H9 (cell line): ENCODE data around the gene BCORL1. TPM values are rescaled to one million over a fixed set of nuclear protein-coding genes. Genes with fewer than 3 reads are reported as not detected.

Source experiments
- DNase-seq: peaks from one replicate; pipeline ENCODE4 v3.0.0-alpha.2; 2017
- H2AFZ ChIP-seq: one replicate; pipeline ENCODE4 v1.6.1; 2013; ENCODE audit warnings: mild to moderate bottlenecking, low read length, control low read depth, moderate library complexity
- H2AK5ac ChIP-seq: 2 replicates; pipeline ENCODE4 v1.6.1; 2013; ENCODE audit warnings: low read length, control low read depth, mixed read lengths; ENCODE audit not compliant: insufficient read length
- H2BK120ac ChIP-seq: one replicate; pipeline ENCODE4 v1.6.1; 2013; ENCODE audit warnings: low read depth, mild to moderate bottlenecking, low read length, control low read depth, inconsistent platforms; ENCODE audit not compliant: poor library complexity, severe bottlenecking
- H2BK12ac ChIP-seq: 2 replicates; pipeline ENCODE4 v1.6.1; 2013; ENCODE audit warnings: low read length, control low read depth, mixed read lengths, low read depth; ENCODE audit not compliant: insufficient read length
- H2BK15ac ChIP-seq: 2 replicates; pipeline ENCODE4 v1.6.1; 2013; ENCODE audit warnings: low read depth, low read length, control low read depth
- H2BK20ac ChIP-seq: one replicate; pipeline ENCODE4 v1.6.1; 2013; ENCODE audit warnings: low read depth, mild to moderate bottlenecking, low read length, control low read depth, inconsistent platforms; ENCODE audit not compliant: poor library complexity, severe bottlenecking
- H2BK5ac ChIP-seq: 2 replicates; pipeline ENCODE4 v1.6.1; 2013; ENCODE audit warnings: low read length, control low read depth, mixed read lengths; ENCODE audit not compliant: insufficient read length
- H3K14ac ChIP-seq: 2 replicates; pipeline ENCODE4 v1.6.1; 2013; ENCODE audit warnings: low read length, control low read depth; ENCODE audit not compliant: insufficient read depth
- H3K18ac ChIP-seq: 2 replicates; pipeline ENCODE4 v1.6.1; 2013; ENCODE audit warnings: low read depth, mild to moderate bottlenecking, mixed read lengths, low read length, control low read depth; ENCODE audit not compliant: insufficient read length
- H3K23ac ChIP-seq: 2 replicates; pipeline ENCODE4 v1.6.1; 2013; ENCODE audit warnings: low read length, control low read depth, mixed read lengths, low read depth; ENCODE audit not compliant: insufficient read length
- H3K23me2 ChIP-seq: 2 replicates; pipeline ENCODE4 v1.6.1; 2013; ENCODE audit warnings: low read depth, mild to moderate bottlenecking, mixed read lengths, low read length, control low read depth; ENCODE audit not compliant: insufficient read length, poor library complexity, severe bottlenecking
- H3K27ac ChIP-seq: 2 replicates; pipeline ENCODE4 v1.5.1; 2013; ENCODE audit warnings: low read length, control low read depth, mixed read lengths, low read depth; ENCODE audit not compliant: insufficient read length
- H3K27me3 ChIP-seq: 2 replicates; pipeline ENCODE4 v1.6.1; 2013; ENCODE audit warnings: low read length, control low read depth, inconsistent platforms; ENCODE audit not compliant: insufficient read depth
- H3K4ac ChIP-seq: 2 replicates; pipeline ENCODE4 v1.6.1; 2013; ENCODE audit warnings: low read depth, mild to moderate bottlenecking, control low read depth, inconsistent platforms, low read length, moderate library complexity
- H3K4me1 ChIP-seq: 2 replicates; pipeline ENCODE4 v1.6.1; 2013; ENCODE audit warnings: low read length, control low read depth, inconsistent platforms; ENCODE audit not compliant: insufficient read depth
- H3K4me2 ChIP-seq: 2 replicates; pipeline ENCODE4 v1.6.1; 2013; ENCODE audit warnings: low read length, control low read depth, mixed read lengths; ENCODE audit not compliant: insufficient read length, insufficient read depth
- H3K56ac ChIP-seq: 2 replicates; pipeline ENCODE4 v1.6.1; 2013; ENCODE audit warnings: low read depth, mild to moderate bottlenecking, mixed read lengths, low read length, control low read depth; ENCODE audit not compliant: insufficient read length
- H3K79me1 ChIP-seq: 2 replicates; pipeline ENCODE4 v1.6.1; 2013; ENCODE audit warnings: low read depth, mild to moderate bottlenecking, moderate library complexity, low read length, control low read depth, inconsistent platforms; ENCODE audit not compliant: insufficient read depth, poor library complexity, severe bottlenecking
- H3K79me2 ChIP-seq: 2 replicates; pipeline ENCODE4 v1.6.1; 2013; ENCODE audit warnings: low read length, control low read depth, inconsistent platforms; ENCODE audit not compliant: insufficient read depth
- H3K9ac ChIP-seq: 2 replicates; pipeline ENCODE4 v1.6.1; 2013; ENCODE audit warnings: low read length, control low read depth, mixed read lengths; ENCODE audit not compliant: insufficient read length; ENCODE audit errors: extremely low read depth
- H3K9me3 ChIP-seq: one replicate; pipeline ENCODE4 v1.6.1; 2013; ENCODE audit warnings: low read depth, low read length, inconsistent platforms; ENCODE audit not compliant: control insufficient read depth
- H3T11ph ChIP-seq: one replicate; pipeline ENCODE4 v1.6.1; 2013; ENCODE audit warnings: mild to moderate bottlenecking, low read length, control low read depth, inconsistent platforms
- H4K20me1 ChIP-seq: one replicate; pipeline ENCODE4 v1.6.1; 2013; ENCODE audit not compliant: control insufficient read depth, insufficient read length, insufficient read depth
- H4K5ac ChIP-seq: 2 replicates; pipeline ENCODE4 v1.6.1; 2013; ENCODE audit warnings: low read depth, mild to moderate bottlenecking, mixed read lengths, low read length, control low read depth; ENCODE audit not compliant: insufficient read length
- H4K8ac ChIP-seq: replicated peaks from 2 replicates; pipeline ENCODE4 v1.6.1; 2013; ENCODE audit warnings: low read length, control low read depth, mixed read lengths, low read depth; ENCODE audit not compliant: insufficient read length
- H4K91ac ChIP-seq: 2 replicates; pipeline ENCODE4 v1.6.1; 2013; ENCODE audit warnings: low read depth, mild to moderate bottlenecking, moderate library complexity, mixed read lengths, low read length, control low read depth; ENCODE audit not compliant: insufficient read length
- H3K27ac Mint-ChIP-seq, 3 experiments: 2 replicates in 2 of 3; 3 replicates in 1 of 3; pipeline ENCODE4 v1.8.0; 2020 to 2021; ENCODE audit warnings: mixed read lengths in 3 of 3, mild to moderate bottlenecking in 1 of 3, moderate library complexity in 1 of 3
- H3K27me3 Mint-ChIP-seq: 2 replicates; pipeline ENCODE4 v1.8.0; 2021; ENCODE audit warnings: low read depth, mild to moderate bottlenecking, moderate library complexity, mixed read lengths
- H3K36me3 Mint-ChIP-seq, 3 experiments: 2 replicates in 2 of 3; 3 replicates in 1 of 3; pipeline ENCODE4 v1.8.0; 2020 to 2021; ENCODE audit warnings: low read depth in 3 of 3, mixed read lengths in 3 of 3; ENCODE audit not compliant: insufficient read depth in 1 of 3
- H3K4me1 Mint-ChIP-seq, 2 experiments: 2 replicates each; pipeline ENCODE4 v1.8.0; 2020; ENCODE audit warnings: mixed read lengths in 2 of 2
- H3K4me3 Mint-ChIP-seq, 2 experiments: 2 replicates in 1 of 2; 3 replicates in 1 of 2; pipeline ENCODE4 v1.8.0; 2020 to 2021; ENCODE audit warnings: mild to moderate bottlenecking in 2 of 2, mixed read lengths in 2 of 2, moderate library complexity in 1 of 2
- H3K9me3 Mint-ChIP-seq, 2 experiments: 2 replicates in 1 of 2; 3 replicates in 1 of 2; pipeline ENCODE4 v1.8.0; 2020; ENCODE audit warnings: mild to moderate bottlenecking in 2 of 2, mixed read lengths in 2 of 2, moderate library complexity in 1 of 2
- CTCF ChIP-seq: fragments of 200-600 bp; sonication (generic); conservative IDR thresholded peaks from 3 replicates; pipeline ENCODE4 v1.8.0; 2021; ENCODE audit warnings: antibody characterized with exemption, mild to moderate bottlenecking
- WGBS: extraction: QIAGEN DNeasy Blood & Tissue Kit; methylation state at CpG from one replicate; pipeline ENCODE4 v1.1.7; 2013; ENCODE audit warnings: missing lambda C conversion rate, low lambda C conversion rate, mixed read lengths; ENCODE audit not compliant: insufficient read length; ENCODE audit errors: extremely low coverage; 5-methylcytosine and 5-hydroxymethylcytosine counted together
- total RNA-seq: library from RNA; stranded (reverse); gene quantifications from 2 replicates; pipeline ENCODE4 v1.2.1, GENCODE V29; 2021

The BCORL1 gene
- total RNA-seq, 1 experiment from 2014 or later: 6.1 TPM

- Histone ChIP-seq H2BK20ac (no peak overlapping the region), H3K18ac (no peak overlapping the region), H3K27ac (no peak overlapping the region), H3T11ph (no peak overlapping the region), H4K91ac (no peak overlapping the region), H2BK15ac (no peak overlapping the region), H2AFZ (no peak overlapping the region), H3K4ac (no peak overlapping the region), H3K9ac (no peak overlapping the region), H3K79me2 (no peaks in the 10 kb centered on the region), H2BK120ac (no peak overlapping the region), H2BK12ac (no peak overlapping the region), H2BK5ac (no peak overlapping the region), H3K79me1 (no peaks in the 10 kb centered on the region), H3K14ac (no peak overlapping the region), H3K9me3 (peaks cover 13% of the 10 kb centered on the region), H4K5ac (no peak overlapping the region), H3K23ac (no peak overlapping the region), H2AK5ac (no peak overlapping the region), H3K4me2 (no peak overlapping the region), H3K56ac (no peak overlapping the region), H4K8ac (no peak overlapping the region), H3K4me1 (no peaks in the 10 kb centered on the region), H3K27me3 (no peaks in the 10 kb centered on the region), H3K23me2 (no peaks in the 10 kb centered on the region), H4K20me1 (no peaks in the 10 kb centered on the region)
- H3K4me3 Mint-ChIP-seq: no peak overlapping the region
- H3K27me3 Mint-ChIP-seq: no peaks in the 10 kb centered on the region; the same call in 1 of the 2 replicates
- peak overlapping the region in 1 of 3 experiments; percentile 13; a peak in 1 of 7 replicates for H3K27ac Mint-ChIP-seq
- peaks cover 3 to 28% (median 16%) of the 10 kb centered on the region in 3 experiments for H3K36me3 Mint-ChIP-seq
- WGBS: no CpG with 5 or more reads among the region's 13 CpGs
- peaks cover 0 to 4% of the 10 kb centered on the region in 2 experiments; a peak in 2 of 4 replicates for H3K4me1 Mint-ChIP-seq
- no peak for DNase-seq
- H3K9me3 Mint-ChIP-seq: peaks cover 0 to 89% of the 10 kb centered on the region in 2 experiments; a peak in 2 of 5 replicates
- no peak for TF ChIP-seq CTCF
These were observed 31.9 kb downstream of the BCORL1 start for GRCh38 chrX:130014356-130014755.
